Natural killer cell treated with Interleukin-12 subunit alpha and Interleukin-12 subunit beta and Interleukin-15 and Interleukin-18, amount 100 ng/mL, for 72 hours (primary cell): ENCODE results near the gene CCNE1. TPM values are rescaled to one million over a fixed set of nuclear protein-coding genes. Genes with fewer than 3 reads are reported as not detected.
"Not testable (repeated sequence)": the region's sequence is repeated elsewhere in the genome, so short reads cannot be mapped to it uniquely, and the experiment has no call there.

Experiments
- ATAC-seq, 2 donors: fragments of 150-1000 bp; cut with Tn5 transposase in 1 of 2; sonication (Bioruptor Pico), chemical (Tn5 transposase) in 1 of 2; 2 replicates each; pipeline ENCODE4 v1.10.0; 2021
- DNase-seq: peaks from one replicate; pipeline ENCODE4 v3.0.0; 2022; ENCODE audit warnings: low spot score
- H3K27ac Mint-ChIP-seq, 2 donors: 1 replicate in 1 of 2; 2 replicates in 1 of 2; pipeline ENCODE4 v1.8.0; 2022; ENCODE audit warnings: mixed read lengths in 2 of 2, mild to moderate bottlenecking in 1 of 2, moderate library complexity in 1 of 2
- H3K27me3 Mint-ChIP-seq, 2 donors: 1 replicate in 1 of 2; 2 replicates in 1 of 2; pipeline ENCODE4 v1.8.0; 2022; ENCODE audit warnings: mixed read lengths in 2 of 2
- H3K36me3 Mint-ChIP-seq: one replicate; pipeline ENCODE4 v1.8.0; 2022; ENCODE audit warnings: mixed read lengths
- H3K4me1 Mint-ChIP-seq, 2 donors: 1 replicate in 1 of 2; 2 replicates in 1 of 2; pipeline ENCODE4 v1.8.0; 2022; ENCODE audit warnings: low read depth in 2 of 2, mixed read lengths in 2 of 2, mild to moderate bottlenecking in 1 of 2
- H3K4me3 Mint-ChIP-seq: one replicate; pipeline ENCODE4 v1.8.0; 2022; ENCODE audit warnings: mixed read lengths
- H3K9me3 Mint-ChIP-seq: 2 replicates; pipeline ENCODE4 v1.8.0; 2022; ENCODE audit warnings: mixed read lengths
- total RNA-seq, 2 donors: library from RNA; stranded (reverse); gene quantifications; one replicate each; pipeline ENCODE4 v1.2.3, GENCODE V29; 2022

CCNE1 gene
- total RNA-seq, 2 donors from 2014 or later = 16.5 to 33.2 TPM

- Mint-ChIP-seq H3K27me3 (peaks cover 0 to 8% of the 10 kb centered on the region in 2 donors), H3K4me1 (no peaks in the 10 kb centered on the region), H3K27ac (no peak overlapping the region), H3K9me3 (no peaks in the 10 kb centered on the region), H3K4me3 (no peak overlapping the region), H3K36me3 (no peaks in the 10 kb centered on the region)
- DNase-seq = no peak
- no peak for ATAC-seq
Measured at GRCh38 chr19:29798774-29799497, 12.9 kb upstream of the CCNE1 start.

- Mint-ChIP-seq H3K27ac (no peak overlapping the region), H3K36me3 (no peaks in the 10 kb centered on the region), H3K27me3 (peaks cover 0 to 8% of the 10 kb centered on the region in 2 donors), H3K9me3 (no peaks in the 10 kb centered on the region), H3K4me3 (no peak overlapping the region), H3K4me1 (no peaks in the 10 kb centered on the region)
- DNase-seq (no peak), ATAC-seq (no peak)
Measured at GRCh38 chr19:29800100-29800825, 11.5 kb upstream of the CCNE1 start.

- not testable (repeated sequence) for H3K36me3 Mint-ChIP-seq, DNase-seq, H3K9me3 Mint-ChIP-seq
Measured at GRCh38 chr19:29803951-29804350, 7.8 kb upstream of the CCNE1 start.

GRCh38 chr19:29804493-29804892, 7.3 kb upstream of the CCNE1 start:
- Mint-ChIP-seq H3K4me3 (no peak overlapping the region), H3K36me3 (no peaks in the 10 kb centered on the region), H3K27ac (no peak overlapping the region)

More at GRCh38 chr19:29803951-29804350, 7.8 kb upstream of the CCNE1 start:
- H3K4me3 Mint-ChIP-seq, H3K27me3 Mint-ChIP-seq, H3K4me1 Mint-ChIP-seq, ATAC-seq, H3K27ac Mint-ChIP-seq: not testable (repeated sequence)

GRCh38 chr19:29805031-29805965, 6.5 kb upstream of the CCNE1 start:
- Mint-ChIP-seq H3K27me3 (no peaks in the 10 kb centered on the region), H3K4me3 (no peak overlapping the region), H3K4me1 (no peaks in the 10 kb centered on the region), H3K9me3 (no peaks in the 10 kb centered on the region), H3K36me3 (no peaks in the 10 kb centered on the region), H3K27ac (no peak overlapping the region)
- DNase-seq = no peak
- ATAC-seq = no peak

More at GRCh38 chr19:29804493-29804892, 7.3 kb upstream of the CCNE1 start:
- H3K4me1 Mint-ChIP-seq = no peaks in the 10 kb centered on the region
- H3K27me3 Mint-ChIP-seq = peaks cover 0 to 2% of the 10 kb centered on the region in 2 donors
- DNase-seq (no peak), ATAC-seq (peak in 1 of 2 donors; percentile 28)
- no peaks in the 10 kb centered on the region for H3K9me3 Mint-ChIP-seq

- H3K27ac Mint-ChIP-seq = no peak overlapping the region
Measured at GRCh38 chr19:29806098-29806866, 5.5 kb upstream of the CCNE1 start.

GRCh38 chr19:29807178-29807577, 4.6 kb upstream of the CCNE1 start:
- no peak for DNase-seq
- Mint-ChIP-seq H3K9me3 (no peaks in the 10 kb centered on the region), H3K4me1 (peaks cover 4 to 7% of the 10 kb centered on the region in 2 donors), H3K36me3 (no peaks in the 10 kb centered on the region), H3K4me3 (no peak overlapping the region), H3K27ac (no peak overlapping the region), H3K27me3 (no peaks in the 10 kb centered on the region)
- ATAC-seq = no peak

More at GRCh38 chr19:29806098-29806866, 5.5 kb upstream of the CCNE1 start:
- no peak for DNase-seq
- Mint-ChIP-seq H3K4me3 (no peak overlapping the region), H3K36me3 (no peaks in the 10 kb centered on the region), H3K9me3 (no peaks in the 10 kb centered on the region), H3K4me1 (peaks cover 4 to 7% of the 10 kb centered on the region in 2 donors), H3K27me3 (no peaks in the 10 kb centered on the region)
- ATAC-seq = no peak

- no peaks in the 10 kb centered on the region for H3K36me3 Mint-ChIP-seq
- peaks cover 6 to 11% of the 10 kb centered on the region in 2 donors for H3K4me1 Mint-ChIP-seq
- no peak overlapping the region for H3K4me3 Mint-ChIP-seq
- H3K27me3 Mint-ChIP-seq = no peaks in the 10 kb centered on the region
- no peak for ATAC-seq
- no peak for DNase-seq
- H3K27ac Mint-ChIP-seq = no peak overlapping the region
- H3K9me3 Mint-ChIP-seq = no peaks in the 10 kb centered on the region
Measured at GRCh38 chr19:29807870-29808405, 3.9 kb upstream of the CCNE1 start.

- H3K36me3 Mint-ChIP-seq = no peaks in the 10 kb centered on the region
- peak overlapping the region; percentile 88 for H3K4me3 Mint-ChIP-seq
- H3K9me3 Mint-ChIP-seq = no peaks in the 10 kb centered on the region
- DNase-seq (no peak), ATAC-seq (no peak)
- peak overlapping the region; percentile 74 to 83 for H3K27ac Mint-ChIP-seq
- peaks cover 7 to 16% of the 10 kb centered on the region in 2 donors for H3K4me1 Mint-ChIP-seq
- H3K27me3 Mint-ChIP-seq = no peaks in the 10 kb centered on the region
Measured at GRCh38 chr19:29809795-29810503, 1.8 kb upstream of the CCNE1 start.

GRCh38 chr19:29810504-29810871, 1.3 kb upstream of the CCNE1 start:
- no peaks in the 10 kb centered on the region for H3K9me3 Mint-ChIP-seq
- H3K27ac Mint-ChIP-seq = peak overlapping the region; percentile 74 to 83
- no peaks in the 10 kb centered on the region for H3K27me3 Mint-ChIP-seq
- H3K36me3 Mint-ChIP-seq = no peaks in the 10 kb centered on the region
- H3K4me1 Mint-ChIP-seq = peaks cover 7 to 16% of the 10 kb centered on the region in 2 donors
- peak overlapping the region; percentile 88 for H3K4me3 Mint-ChIP-seq
- ATAC-seq (no peak), DNase-seq (no peak)

- ATAC-seq (peak in 1 of 2 donors; percentile 17), DNase-seq (peak; percentile 63)
- peaks cover 7 to 16% of the 10 kb centered on the region in 2 donors for H3K4me1 Mint-ChIP-seq
- no peaks in the 10 kb centered on the region for H3K9me3 Mint-ChIP-seq
- peak overlapping the region; percentile 44 to 83 for H3K27ac Mint-ChIP-seq
- no peaks in the 10 kb centered on the region for H3K27me3 Mint-ChIP-seq
- H3K36me3 Mint-ChIP-seq = no peaks in the 10 kb centered on the region
- H3K4me3 Mint-ChIP-seq = peak overlapping the region; percentile 92
Measured at GRCh38 chr19:29812080-29812880, 489 bp downstream of the CCNE1 start.

- Mint-ChIP-seq H3K27ac (peak overlapping the region; percentile 44 to 83), H3K4me1 (peaks cover 7 to 16% of the 10 kb centered on the region in 2 donors), H3K9me3 (no peaks in the 10 kb centered on the region), H3K4me3 (peak overlapping the region; percentile 92), H3K27me3 (no peaks in the 10 kb centered on the region), H3K36me3 (no peaks in the 10 kb centered on the region)
- no peak for ATAC-seq
- DNase-seq = no peak
Measured at GRCh38 chr19:29812881-29813275, 1.1 kb downstream of the CCNE1 start.
